Left renal pelvis (tissue), 4 donors: Measurements from ENCODE around the gene DLGAP1. TPM values are rescaled to one million over a fixed set of nuclear protein-coding genes. Genes with fewer than 3 reads are reported as not detected.
"Not testable (repeated sequence)": the region's sequence is repeated elsewhere in the genome, so short reads cannot be mapped to it uniquely, and the experiment has no call there.

ENCODE experiments used
- DNase-seq, 4 donors: peaks; one replicate each; pipeline ENCODE4 v3.0.0-alpha.2; 2013; ENCODE audit warnings: low read depth in 4 of 4, low spot score in 3 of 4
- polyA plus RNA-seq, 4 donors: library from polyadenylated mRNA; unstranded; fragments of 120-200 nt; gene quantifications; one replicate each; pipeline ENCODE4 v1.2.1, GENCODE V29; 2013; ENCODE audit not compliant: insufficient read length in 4 of 4

The DLGAP1 gene
- polyA plus RNA-seq, 4 donors: 4.1 to 6.8 (median 4.5) TPM

DNA sequence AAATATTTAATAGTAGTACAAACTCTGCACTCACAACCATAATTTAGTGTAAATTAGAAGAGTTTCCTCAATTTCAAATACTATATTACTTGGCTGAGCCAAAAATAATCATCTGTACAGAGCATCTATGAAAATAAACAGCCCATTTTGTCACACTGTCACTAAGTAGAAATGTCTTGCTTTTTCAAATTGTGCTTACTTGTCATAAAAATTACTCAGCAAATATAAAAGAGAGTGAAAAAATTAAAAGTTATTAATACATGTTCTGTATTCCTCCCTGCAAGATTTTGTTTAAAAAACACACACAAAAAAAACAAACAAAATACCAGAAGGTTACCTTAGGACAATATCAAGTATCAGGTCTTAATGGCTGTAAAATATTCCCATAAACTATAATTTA lies 155.7 kb downstream of the DLGAP1 start:
- DNase-seq: no peak

DNA sequence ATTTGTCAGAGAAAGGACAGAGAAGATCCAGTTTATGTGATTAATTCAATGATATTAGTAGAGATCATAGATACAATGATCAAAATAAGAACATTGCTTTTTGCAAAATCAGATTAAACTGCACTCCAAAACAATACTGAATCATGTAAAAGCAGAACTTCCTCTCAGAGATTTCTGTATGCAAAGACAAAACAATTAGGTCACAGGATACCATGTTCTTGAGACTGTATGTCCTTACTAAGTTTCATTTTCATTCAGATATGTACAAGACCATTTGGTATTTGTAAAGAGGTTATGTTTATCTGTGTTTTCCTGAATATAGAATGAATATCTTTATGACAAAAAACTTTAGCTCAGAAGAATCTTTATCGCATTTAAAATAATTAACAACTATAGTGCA lies 161.8 kb downstream of the DLGAP1 start:
- DNase-seq: no peak

DNA sequence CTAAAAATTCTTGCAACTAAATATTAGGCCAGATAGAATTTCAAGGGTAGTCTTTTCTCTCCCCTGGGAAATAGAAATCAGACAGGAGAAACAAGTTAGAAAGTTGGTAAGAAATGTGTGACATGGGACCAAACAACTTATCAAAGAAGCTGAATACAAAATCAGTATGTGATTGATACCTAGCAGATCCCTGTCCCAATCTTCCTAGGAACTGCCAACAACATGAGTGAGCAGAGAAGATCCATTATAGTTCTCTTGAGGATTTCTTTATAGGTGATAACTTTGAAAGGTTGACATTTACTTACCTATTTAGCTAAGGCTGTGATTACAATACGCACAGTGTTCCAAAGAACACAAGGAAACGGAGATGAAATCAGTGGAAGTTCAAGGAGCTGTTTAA lies 162.4 kb downstream of the DLGAP1 start:
- DNase-seq: no peak

DNA sequence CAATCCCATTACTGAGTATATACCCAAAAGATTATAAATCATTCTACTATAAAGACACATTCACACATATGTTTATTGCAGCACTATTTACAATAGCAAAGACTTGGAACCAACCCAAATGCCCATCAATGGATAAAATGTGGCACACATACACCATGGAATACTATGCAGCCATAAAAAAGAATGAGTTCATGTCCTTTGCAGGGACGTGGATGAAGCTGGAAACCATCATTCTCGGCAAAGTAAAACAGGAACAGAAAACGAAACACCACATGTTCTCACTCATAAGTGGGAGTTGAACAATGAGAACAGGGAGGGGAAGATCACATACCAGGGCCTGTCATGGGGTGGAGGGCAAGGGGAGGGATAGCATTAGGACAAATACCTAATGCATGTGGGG lies 167.8 kb downstream of the DLGAP1 start:
- DNase-seq: not testable (repeated sequence)

DNA sequence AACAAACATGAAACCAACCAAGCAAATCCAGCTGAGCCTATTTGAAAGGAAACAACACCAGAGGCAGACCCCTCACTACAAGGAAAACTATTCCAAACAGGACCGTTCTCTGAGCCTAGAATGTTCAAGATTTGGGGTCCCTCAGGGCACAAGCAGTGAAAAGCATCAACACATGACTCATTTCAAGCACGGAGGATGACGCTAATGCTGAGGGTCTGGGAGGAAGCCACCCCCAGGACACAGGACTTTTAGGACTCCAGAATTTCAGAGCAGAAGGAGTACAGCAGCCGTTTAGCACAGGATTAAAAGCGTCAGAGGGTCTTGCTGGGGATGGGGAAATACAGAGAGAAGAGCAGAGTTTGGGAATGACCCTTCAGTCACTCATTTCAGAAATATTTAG lies 168.9 kb downstream of the DLGAP1 start:
- DNase-seq: no peak

DNA sequence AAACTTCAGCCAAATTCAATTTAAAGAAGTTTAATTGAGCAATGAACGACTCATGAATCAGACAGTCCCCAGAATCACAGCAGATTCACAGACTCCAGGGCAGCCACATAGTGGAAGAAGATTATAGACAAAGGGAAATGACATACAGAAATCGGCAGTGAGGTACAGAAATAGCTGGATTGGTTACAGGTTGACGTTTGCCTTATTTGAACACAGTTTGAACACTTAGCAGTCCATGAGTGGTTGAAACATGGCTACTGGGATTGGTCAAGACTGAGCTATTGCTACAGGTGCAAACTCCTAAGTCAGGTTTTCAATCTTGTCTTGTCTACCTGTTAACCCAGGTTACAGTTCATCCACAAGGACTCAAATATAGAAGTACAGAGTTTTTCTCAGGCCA lies 169.6 kb downstream of the DLGAP1 start:
- no peak for DNase-seq

DNA sequence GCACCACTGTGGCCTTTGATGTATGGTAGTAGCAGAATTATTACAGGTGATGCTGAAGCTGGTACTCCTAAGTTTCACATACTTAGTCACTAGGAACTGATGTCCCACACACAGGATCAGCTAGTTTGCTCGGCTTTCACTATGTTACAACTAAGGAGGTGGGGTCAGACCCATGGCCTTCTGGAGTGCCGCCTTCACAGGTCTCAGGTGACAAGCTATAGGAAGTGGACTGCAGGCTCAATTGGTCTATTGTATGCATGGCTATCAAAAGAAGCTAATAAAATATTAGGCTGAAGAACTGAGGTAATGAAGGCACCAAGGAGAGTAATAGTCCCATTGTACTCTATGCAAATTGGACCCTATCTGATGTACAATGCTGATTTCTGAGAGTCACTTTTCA lies 170.6 kb downstream of the DLGAP1 start:
- DNase-seq: no peak

DNA sequence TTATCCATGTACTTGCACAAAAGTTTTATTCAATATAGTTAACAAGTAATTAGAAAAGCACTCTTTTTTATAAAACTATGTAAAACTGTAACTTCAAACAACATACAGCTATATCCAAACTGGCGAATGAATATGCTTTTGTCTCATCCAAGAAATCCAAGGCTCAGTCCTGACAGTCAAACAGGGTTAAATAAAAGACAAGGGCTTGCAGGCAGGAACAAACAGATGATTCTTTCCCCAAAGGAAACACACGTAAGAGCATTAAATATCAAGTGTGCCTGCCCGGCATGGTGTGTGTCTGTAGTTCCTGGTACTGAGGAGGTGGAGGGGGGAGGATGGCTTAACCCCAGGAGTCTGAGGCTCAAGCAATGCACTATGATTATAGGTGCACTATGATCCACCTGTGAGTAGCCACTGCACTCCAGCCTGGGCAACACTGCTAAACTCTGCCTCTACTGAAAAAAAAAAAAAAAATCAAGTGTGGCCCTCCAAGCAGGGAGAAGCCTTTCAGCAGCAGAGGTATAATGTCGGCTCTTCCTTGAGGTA lies 171.3 kb downstream of the DLGAP1 start:
- no peak for DNase-seq

DNA sequence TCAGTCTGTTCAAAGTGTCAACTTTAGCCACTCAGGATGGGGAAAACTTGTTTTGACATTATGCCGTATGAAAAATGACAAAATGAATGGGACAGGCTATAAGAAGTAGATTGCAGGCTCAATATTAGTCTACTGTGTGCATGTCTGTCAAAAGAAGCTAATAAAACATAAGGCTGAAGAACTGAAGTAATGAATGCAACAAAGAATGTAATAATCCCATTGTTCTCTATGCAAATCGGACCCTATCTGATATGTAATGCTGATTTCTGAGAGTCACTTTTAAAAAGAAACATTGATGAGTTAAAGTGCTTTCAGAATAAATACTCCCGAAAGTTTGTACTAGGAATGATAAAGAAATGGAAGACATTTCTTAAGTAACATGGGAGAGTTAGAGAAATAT lies 172.2 kb downstream of the DLGAP1 start:
- DNase-seq: no peak

DNA sequence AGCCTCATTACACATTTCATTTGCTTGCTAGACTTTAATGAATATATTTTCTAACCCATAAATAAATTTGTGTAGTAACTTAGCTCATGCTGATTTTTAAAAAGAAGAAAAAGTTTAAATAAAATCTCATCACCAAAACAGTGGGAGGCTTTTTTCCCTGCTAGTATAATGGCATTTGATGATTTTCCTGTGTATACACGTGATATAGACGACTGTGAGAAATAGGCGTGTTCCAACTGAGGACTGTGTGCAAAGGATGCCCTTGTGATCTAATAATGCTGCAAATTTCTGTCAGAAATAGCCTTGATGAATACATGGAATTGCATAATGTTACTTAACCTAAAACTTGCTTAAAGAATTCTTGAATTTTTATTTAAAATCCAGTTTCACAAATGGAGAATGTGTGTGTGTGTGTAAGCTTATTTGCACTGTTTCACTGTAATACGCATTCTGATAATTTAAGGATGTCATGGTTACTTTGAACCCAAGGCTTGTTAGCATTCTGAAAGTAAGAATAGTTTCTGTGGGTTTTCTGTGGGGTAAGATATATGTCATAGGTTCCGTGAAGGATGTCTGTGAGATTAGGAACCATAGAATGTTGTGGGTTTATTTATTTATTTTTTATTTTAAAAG lies 178.0 kb downstream of the DLGAP1 start:
- DNase-seq: no peak

DNA sequence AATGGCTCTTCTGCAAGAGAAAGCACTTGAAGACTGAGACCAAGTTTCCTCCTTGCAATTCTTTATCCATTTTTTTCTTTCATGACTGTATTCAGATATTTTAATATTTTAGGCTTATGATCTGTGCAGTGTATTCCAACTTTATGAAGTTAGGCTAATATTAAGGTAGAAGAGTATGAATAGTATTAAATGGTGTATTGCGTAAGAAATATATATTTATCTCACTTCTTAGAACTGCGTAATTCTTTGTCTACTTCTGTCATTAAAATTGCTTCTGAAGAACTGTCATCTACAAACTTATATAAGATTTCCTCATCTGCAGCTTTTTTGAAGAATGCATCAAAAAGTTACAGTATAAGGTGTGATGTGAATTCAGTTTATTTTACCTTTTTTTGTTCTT lies 183.2 kb downstream of the DLGAP1 start:
- no peak for DNase-seq

DNA sequence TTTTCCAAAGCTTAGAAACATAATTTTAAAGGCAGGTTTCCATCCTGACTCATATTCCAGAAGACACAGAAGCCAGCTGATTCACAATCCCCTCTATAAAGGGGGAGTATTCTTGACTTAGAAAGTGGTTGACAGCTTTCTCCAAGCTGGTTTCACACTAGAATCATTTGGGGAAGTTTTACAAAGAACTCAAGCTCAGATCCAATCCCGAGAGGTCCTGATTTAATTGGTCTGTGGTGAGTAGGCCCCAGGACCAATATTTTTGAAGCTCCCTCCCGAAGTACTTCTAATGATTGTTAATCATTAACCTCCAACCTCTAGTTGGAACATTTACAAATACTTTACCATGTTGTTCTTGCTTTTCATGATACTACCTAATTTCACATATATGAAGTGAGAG lies 184.1 kb downstream of the DLGAP1 start:
- DNase-seq: no peak

DNA sequence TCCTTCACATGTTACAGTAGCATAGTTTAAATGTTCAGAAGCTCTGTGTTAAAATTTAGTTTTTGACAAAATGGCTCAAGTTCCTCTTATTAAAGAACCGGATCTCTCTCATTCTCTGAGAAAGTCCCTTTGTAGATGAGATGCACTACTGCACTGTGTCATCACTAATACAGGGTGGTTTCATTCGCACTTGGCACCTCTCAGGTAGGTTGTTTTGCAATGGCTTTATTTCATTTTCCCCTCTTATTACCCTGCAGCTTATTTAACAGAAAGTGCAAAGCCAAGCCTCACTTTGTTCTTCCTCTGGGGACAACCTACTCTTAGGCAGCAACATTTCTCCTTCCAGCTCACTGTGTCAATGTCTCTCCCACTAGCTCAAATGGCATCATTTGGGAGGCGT lies 185.1 kb downstream of the DLGAP1 start:
- DNase-seq: no peak

DNA sequence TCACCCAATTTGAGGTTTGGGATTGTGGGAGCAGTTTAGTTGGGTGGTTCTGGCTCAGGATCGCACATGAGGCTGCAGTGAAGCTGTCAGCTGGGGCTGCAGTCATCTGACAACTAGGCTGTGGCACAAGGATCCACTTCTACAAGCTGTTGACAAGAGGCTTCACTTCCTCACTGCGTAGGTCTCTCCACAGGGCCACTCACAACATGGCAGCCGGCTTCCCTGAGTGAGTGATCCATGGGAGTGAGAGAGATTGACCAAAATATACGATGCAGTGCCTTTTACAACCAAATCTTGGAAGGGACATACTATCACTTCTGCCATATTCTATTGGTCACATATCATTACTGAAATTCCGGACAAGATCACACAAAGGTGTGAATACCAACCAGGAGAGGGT lies 187.5 kb downstream of the DLGAP1 start:
- DNase-seq: no peak

DNA sequence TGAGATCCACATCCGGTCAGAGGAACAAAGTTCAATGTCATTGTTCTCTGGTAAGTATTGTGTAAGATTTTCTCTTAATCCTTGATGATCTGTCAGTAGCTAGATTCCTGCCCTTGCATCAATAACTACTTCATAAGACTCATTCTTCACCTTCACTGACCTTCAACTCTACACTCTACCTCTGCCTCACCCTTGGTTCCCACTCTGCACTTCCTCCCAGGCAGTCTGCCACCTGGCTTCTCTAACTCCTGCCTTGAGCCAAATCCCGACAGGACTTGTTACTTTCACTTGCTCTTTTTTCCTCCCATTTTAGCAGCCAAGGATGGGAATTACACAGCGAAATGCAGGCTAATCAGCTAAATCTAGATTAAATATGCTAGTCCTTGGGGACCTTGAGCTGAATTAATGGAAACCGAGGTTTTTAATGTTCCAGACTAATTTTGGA lies 190.7 kb downstream of the DLGAP1 start:
- DNase-seq: no peak

DNA sequence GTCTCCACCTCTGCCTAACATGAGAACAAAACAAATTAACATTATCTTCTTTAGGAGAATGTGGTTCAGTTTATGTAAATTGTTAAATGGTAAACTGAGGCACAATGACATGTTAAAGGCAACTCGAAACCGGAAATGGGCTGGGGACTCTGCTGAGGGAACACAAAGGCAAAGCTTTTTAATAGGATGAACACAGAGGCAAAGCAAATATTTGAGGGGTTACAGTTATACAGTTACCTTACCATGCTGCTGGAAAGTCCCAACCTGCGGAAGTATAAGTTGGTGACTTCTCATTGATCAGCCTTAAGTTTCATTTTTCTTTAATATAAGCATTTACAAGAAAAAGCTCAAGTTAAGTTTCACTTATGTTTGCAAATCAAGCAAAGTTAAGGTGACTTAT lies 195.0 kb downstream of the DLGAP1 start:
- DNase-seq: no peak

DNA sequence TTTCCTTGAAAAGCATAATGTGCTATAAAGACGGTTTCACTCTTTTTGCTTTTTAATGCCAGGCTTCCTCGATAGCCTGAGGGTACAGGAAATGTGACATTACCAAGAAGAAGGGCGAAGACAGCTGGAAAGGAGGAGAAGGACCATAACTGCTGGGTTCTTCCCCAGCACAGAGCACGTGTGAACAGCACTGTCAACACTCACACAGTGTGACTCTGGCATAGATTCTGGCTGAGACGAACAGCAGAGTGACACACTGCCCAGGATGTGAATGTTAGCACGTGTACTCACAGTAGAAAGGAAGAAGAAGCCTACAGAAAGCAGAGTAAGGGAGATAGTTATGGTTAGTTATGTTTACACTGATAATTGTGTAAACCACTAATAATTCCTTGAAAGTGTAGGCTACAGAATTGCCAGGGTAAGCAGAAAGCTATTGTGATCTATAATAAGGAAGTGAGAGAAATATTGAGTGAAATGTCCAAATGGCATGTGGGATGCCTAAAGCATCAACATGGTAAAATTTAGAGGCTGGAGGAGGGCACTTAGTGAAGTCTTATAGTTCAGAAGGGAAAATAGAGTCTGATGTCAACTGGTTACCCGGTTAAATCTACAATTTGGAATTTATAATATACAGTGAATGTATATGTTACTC lies 198.2 kb downstream of the DLGAP1 start:
- DNase-seq: no peak

DNA sequence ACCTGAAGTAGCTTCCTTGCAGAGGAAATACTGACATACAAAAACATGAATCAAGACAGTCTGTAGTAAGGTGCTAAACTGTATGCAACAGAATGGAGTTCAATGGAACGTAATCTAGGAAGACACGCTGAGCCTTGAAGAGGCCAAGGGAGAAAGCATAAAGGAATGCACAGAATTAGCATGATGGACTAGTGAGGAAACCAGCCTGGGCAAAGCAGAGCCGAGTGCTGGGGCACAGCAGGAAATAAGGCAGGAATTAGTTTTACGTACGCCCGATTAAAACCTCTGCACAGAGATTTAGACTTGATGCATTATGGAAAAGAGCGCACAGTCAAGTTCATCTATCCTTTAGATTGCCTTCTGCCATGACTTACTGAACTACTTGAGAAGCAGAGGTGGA lies 200.3 kb downstream of the DLGAP1 start:
- no peak for DNase-seq

DNA sequence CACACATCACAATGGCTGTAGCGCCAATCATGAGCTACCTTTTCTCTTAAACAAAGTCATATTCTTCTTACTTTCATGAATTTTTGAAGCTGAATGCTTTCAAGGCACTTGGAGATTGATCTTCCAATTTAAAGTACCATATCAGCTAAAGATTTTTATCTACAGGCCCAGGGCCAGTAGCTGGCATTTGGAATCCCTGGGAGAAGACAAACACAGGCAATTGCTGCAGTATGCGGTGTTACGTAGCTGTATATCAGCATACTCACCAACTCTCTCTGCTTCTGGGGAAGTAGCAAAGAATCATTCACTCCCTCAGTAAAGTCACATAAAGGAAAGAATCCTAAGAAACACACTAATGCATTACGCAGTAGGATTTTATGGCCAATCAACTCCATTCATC lies 202.3 kb downstream of the DLGAP1 start:
- no peak for DNase-seq

DNA sequence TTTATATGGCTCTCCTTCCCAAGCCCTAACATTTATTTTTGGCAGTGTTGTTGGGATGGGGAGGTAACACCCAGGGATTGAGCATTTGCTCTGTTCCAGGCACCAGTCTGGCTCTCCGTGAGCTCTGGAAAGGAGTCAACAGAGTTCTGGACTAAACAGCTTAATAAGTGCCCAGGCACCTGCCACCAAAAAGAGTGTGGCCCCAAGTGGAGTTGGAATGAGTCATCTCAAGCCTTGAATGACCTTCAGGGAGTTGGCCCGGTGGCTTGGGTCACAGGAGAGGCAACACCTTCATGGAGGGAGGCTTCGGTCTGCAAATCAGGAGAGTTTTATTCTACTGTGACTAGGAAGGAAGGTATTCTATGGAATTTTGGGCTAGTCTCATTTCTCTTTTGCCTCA lies 203.2 kb downstream of the DLGAP1 start:
- DNase-seq: no peak

DNA sequence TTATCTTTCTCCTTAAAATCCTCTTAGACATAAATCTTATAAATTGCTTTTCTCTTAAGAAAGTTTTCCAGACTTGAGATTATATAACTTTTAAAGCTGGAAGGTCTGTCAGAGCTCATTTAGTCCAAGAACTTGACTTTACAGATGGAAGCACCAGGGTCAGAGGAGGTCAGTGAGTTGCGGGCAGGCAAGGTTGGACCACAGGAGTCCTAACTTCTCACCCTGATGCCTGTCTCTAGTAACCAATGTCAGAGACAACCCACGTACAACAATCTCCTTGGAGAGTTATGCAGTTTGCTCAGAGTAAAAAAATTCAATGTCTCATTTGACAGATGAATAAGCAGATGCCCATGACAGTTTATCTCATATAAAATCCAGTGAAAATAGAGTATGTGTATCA lies 203.9 kb downstream of the DLGAP1 start:
- DNase-seq: no peak

DNA sequence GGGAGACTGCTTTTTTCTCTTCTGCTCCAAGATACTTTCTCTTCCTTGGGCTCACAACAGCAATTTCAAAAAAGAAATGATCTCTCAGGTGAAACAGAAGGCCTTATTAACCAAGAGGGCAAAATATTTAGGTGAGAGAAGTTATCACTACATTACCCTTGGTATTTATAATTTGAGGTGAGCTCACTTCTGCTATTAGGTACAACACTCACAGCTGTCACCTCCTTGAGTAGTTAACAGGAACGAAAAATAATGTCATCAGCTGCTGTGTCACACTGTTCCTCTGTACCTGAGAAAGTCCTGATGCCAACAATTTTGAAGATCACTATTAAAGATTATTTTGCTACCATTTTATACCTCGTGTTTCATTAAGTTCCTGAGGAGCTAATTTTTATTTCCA lies 205.0 kb downstream of the DLGAP1 start:
- DNase-seq: no peak

DNA sequence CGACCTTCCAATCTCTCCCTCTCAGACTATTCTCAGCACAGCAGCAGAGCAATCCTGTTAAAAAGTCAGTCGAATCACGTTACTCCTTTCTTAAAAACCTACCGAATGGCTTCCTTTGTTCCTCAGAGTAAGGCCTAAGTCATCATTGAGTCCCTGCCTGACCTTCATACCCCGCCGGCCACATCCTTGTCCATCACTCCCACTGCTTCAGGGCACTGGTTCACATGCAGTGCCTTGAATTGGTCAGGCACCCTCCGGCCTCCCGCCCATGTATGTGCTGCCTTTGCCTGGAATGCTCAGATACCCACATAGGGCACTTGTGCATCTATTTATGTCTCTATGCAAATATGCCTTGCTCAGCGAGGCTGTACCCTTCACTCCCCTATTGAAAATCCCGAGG lies 206.4 kb downstream of the DLGAP1 start:
- DNase-seq: no peak
